ENCODE measurements around the gene NFXL1. TPM values are rescaled to one million over a fixed set of nuclear protein-coding genes. Genes with fewer than 3 reads are reported as not detected.

Gene NFXL1
- total RNA-seq, 6 donors from 2014 or later: 5.0 to 23.4 (median 10.6) TPM

DNA sequence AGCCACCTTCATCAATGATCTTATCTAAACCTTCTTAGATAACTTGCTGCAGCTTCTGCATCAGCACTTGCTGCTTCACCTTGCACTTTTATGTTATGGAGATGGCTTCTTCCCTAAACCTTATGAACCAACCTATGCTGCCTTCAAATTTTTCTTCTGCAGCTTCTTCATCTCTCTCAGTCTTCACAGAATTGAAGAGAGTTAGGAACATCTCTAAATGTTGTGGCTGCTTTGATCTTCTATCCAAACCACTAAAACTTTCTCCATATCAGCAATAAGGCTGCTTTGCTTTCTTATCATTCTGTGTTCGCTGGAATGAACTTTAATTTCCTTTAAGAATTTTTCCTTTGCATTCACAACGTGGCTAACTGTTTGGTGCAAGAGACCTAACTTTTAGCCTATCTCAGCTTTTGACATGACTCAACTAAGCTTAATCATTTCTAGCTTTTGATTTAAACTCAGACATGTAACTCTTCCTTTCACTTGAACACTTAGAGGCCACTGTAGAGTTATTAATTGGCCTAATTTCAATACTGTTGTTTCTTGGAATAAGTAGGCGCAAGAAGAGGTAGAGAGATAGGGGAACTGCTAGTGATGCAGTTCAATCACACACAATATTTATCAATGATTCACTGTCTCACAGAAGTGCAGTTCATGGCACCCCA, 40.4 kb downstream of the NFXL1 start:
- TF ChIP-seq EP300 (IDR thresholded peaks at IDR 0.05) (no peak), POLR2A (IDR thresholded peaks at IDR 0.05) (no peak), POLR2AphosphoS5 (IDR thresholded peaks at IDR 0.05) (no peak)
- TF ChIP-seq, protein P1, sequence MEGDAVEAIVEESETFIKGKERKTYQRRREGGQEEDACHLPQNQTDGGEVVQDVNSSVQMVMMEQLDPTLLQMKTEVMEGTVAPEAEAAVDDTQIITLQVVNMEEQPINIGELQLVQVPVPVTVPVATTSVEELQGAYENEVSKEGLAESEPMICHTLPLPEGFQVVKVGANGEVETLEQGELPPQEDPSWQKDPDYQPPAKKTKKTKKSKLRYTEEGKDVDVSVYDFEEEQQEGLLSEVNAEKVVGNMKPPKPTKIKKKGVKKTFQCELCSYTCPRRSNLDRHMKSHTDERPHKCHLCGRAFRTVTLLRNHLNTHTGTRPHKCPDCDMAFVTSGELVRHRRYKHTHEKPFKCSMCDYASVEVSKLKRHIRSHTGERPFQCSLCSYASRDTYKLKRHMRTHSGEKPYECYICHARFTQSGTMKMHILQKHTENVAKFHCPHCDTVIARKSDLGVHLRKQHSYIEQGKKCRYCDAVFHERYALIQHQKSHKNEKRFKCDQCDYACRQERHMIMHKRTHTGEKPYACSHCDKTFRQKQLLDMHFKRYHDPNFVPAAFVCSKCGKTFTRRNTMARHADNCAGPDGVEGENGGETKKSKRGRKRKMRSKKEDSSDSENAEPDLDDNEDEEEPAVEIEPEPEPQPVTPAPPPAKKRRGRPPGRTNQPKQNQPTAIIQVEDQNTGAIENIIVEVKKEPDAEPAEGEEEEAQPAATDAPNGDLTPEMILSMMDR (IDR thresholded peaks at IDR 0.05): no peak
- ATAC-seq (ENCODE audit: low FRiP score in 2 of 2): no peak
- WGBS, 2 donors: 86 to 93% methylated on average over 3 of the region's 3 CpGs
- Histone ChIP-seq H3K9me3 (peaks cover 0 to 5% (median 2%) of the 10 kb centered on the region in 4 donors), H3K4me3 (no peak overlapping the region), H3K4me1 (no peaks in the 10 kb centered on the region), H3K27ac (no peak overlapping the region), H3K36me3 (peaks cover 16 to 72% (median 30%) of the 10 kb centered on the region in 4 donors), H3K27me3 (no peaks in the 10 kb centered on the region)
- DNase-seq: no peak

DNA sequence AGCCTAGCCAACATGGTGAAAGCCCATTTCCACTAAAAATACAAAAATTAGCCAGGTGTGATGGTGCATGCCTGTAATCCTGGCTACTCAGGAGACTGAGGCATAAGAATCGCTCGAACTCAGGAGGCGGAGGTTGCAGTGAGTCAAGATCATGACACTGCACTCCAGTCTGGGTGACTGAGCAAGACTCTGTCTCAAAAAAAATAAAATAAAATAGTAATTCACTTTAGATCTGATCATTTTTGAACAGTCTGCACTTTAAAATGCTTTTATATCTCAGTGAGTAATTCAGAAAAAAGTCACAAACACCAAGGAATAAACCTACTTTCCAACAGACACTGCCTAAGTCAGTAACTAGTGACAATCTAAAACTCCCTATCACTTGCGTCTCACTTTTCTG, 50.9 kb downstream of the NFXL1 start:
- no peak overlapping the region for H3K4me3 ChIP-seq
- ATAC-seq (ENCODE audit: low FRiP score in 2 of 2): no peak
- TF ChIP-seq EP300 (IDR thresholded peaks at IDR 0.05) (no peak), POLR2AphosphoS5 (IDR thresholded peaks at IDR 0.05) (no peak), POLR2A (IDR thresholded peaks at IDR 0.05) (no peak)
- TF ChIP-seq, protein P1 (IDR thresholded peaks at IDR 0.05): no peak
- no peak overlapping the region for H3K27ac ChIP-seq
- no peaks in the 10 kb centered on the region for H3K9me3 ChIP-seq
- 74 to 100% methylated on average over 4 of the region's 4 CpGs for WGBS, 2 donors
- peaks cover 0 to under 1% (median 0%) of the 10 kb centered on the region in 4 donors for H3K36me3 ChIP-seq
- no peaks in the 10 kb centered on the region for H3K27me3 ChIP-seq
- no peak for DNase-seq
- H3K4me1 ChIP-seq: no peaks in the 10 kb centered on the region

DNA sequence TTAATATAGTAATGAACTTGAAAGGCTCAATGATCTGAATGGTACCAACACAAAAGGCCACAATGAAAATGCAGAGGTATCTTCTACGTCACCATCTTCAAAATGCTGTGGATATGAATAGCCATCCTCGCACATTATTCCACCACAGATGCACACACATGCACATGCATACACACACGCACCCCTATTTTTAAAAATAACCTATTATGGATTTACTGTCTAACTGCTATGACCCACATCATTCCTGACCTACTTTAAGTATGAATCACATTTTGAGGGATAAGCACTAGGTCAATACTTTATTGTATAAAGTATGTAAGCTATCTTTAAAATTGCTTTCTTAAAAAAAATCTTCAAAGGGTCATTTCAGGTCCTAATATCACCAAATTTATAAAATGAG, 52.1 kb downstream of the NFXL1 start:
- no peak overlapping the region for H3K27ac ChIP-seq
- H3K27me3 ChIP-seq: no peaks in the 10 kb centered on the region
- no peak for TF ChIP-seq POLR2A (IDR thresholded peaks at IDR 0.05)
- TF ChIP-seq POLR2AphosphoS5 (IDR thresholded peaks at IDR 0.05): no peak
- TF ChIP-seq, protein P1 (IDR thresholded peaks at IDR 0.05): no peak
- no peak for TF ChIP-seq EP300 (IDR thresholded peaks at IDR 0.05)
- DNase-seq (no peak), ATAC-seq (ENCODE audit: low FRiP score in 2 of 2) (no peak)
- no peaks in the 10 kb centered on the region for H3K4me1 ChIP-seq
- H3K9me3 ChIP-seq: no peaks in the 10 kb centered on the region
- H3K4me3 ChIP-seq: no peak overlapping the region
- no peaks in the 10 kb centered on the region for H3K36me3 ChIP-seq
- 96 to 100% methylated on average over 3 of the region's 3 CpGs for WGBS, 2 donors

DNA sequence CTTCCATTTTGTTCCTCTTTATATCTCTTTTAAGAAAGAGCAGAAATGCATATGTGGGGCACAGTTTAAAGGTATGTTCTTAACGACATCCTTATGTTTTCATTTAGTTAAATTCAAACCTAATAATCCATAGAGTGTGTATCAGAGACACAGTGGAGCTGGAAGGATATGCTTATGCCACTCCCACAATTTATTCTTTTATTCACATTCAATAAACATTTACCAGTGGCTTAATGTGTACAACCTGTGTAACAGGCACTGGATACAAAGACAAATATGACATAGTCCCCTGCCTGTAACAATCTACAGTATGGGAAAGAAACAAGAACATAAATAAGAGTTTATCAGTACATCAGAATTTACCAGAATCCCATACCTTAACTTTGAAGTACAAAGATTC, 54.1 kb downstream of the NFXL1 start:
- TF ChIP-seq EP300 (IDR thresholded peaks at IDR 0.05) (no peak), POLR2A (IDR thresholded peaks at IDR 0.05) (no peak)
- TF ChIP-seq, protein P1 (IDR thresholded peaks at IDR 0.05): no peak
- ATAC-seq (ENCODE audit: low FRiP score in 2 of 2): no peak

DNA sequence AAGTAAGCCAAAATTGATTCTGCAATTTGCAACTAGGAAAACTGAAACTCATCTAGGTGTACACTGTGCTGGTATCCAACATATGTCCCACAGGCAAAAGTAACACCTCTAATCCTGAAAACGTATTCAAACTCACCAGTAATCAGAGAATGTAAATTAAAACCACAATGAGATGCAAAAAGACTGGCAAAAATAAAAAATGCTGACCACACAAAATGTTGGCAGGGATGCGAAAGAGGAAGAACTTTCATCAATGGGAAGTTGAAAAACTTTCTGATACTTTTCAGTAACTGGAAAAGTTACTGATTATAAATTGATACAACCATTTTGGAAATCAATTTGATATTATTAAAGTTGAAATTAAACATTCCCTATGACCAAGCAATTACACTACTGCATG, 56.4 kb downstream of the NFXL1 start:
- no peak for TF ChIP-seq POLR2A (IDR thresholded peaks at IDR 0.05)
- ATAC-seq (ENCODE audit: low FRiP score in 2 of 2) (no peak), DNase-seq (no peak)
- no peak overlapping the region for H3K4me3 ChIP-seq
- H3K9me3 ChIP-seq: no peaks in the 10 kb centered on the region
- WGBS, 2 donors: 76 to 77% methylated on average over 2 of the region's 2 CpGs
- H3K36me3 ChIP-seq: peaks cover 0 to 6% (median 0%) of the 10 kb centered on the region in 4 donors
- no peak overlapping the region for H3K27ac ChIP-seq
- H3K27me3 ChIP-seq: no peaks in the 10 kb centered on the region
- H3K4me1 ChIP-seq: no peaks in the 10 kb centered on the region

More for the DNA sequence above, 54.1 kb downstream of the NFXL1 start:
- H3K27ac ChIP-seq: no peak overlapping the region
- 91 to 93% methylated on average over 1 of the region's 1 CpG for WGBS, 2 donors
- DNase-seq: no peak
- no peaks in the 10 kb centered on the region for H3K4me1 ChIP-seq
- H3K27me3 ChIP-seq: no peaks in the 10 kb centered on the region
- H3K9me3 ChIP-seq: no peaks in the 10 kb centered on the region
- no peaks in the 10 kb centered on the region for H3K36me3 ChIP-seq
- H3K4me3 ChIP-seq: no peak overlapping the region
